Ramos (cell line): ENCODE results near the gene PCDHB6.
"Not testable (repeated sequence)": the region's sequence is repeated elsewhere in the genome, so short reads cannot be mapped to it uniquely, and the experiment has no call there.

Experiments used
- in situ Hi-C: fragments of 300-500 bp; cut with MboI; formaldehyde crosslinking; loops from one replicate; pipeline ENCODE4 v1.14.3; 2022; ENCODE audit warnings: low sequenced_read_pairs; ENCODE audit not compliant: unreplicated experiment

The PCDHB6 gene

GRCh38 chr5:141201126-141201525, 51.3 kb downstream of the PCDHB6 start:
- in situ Hi-C loops, result not testable (repeated sequence)

- in situ Hi-C loops, result not testable (repeated sequence)
These were observed 51.8 kb downstream of the PCDHB6 start for GRCh38 chr5:141201646-141202045.
